Endodermal cell (in vitro differentiated cells): ENCODE measurements around the gene HLA-DRB5. TPM values are rescaled to one million over a fixed set of nuclear protein-coding genes. Genes with fewer than 3 reads are reported as not detected.

Experiments used
- DNase-seq: peaks from one replicate; pipeline ENCODE4 v3.0.0-alpha.2; 2017
- H3K27ac ChIP-seq: 2 replicates; pipeline ENCODE4 v1.5.1; 2013; ENCODE audit warnings: mild to moderate bottlenecking, low read depth, low read length, moderate library complexity
- H3K27me3 ChIP-seq: 2 replicates; pipeline ENCODE4 v1.6.1; 2013; ENCODE audit warnings: mild to moderate bottlenecking, low read length, moderate library complexity; ENCODE audit not compliant: insufficient read depth, control insufficient read depth, poor library complexity, severe bottlenecking
- H3K36me3 ChIP-seq: 2 replicates; pipeline ENCODE4 v1.7.0; 2013; ENCODE audit warnings: mild to moderate bottlenecking, low read length, moderate library complexity; ENCODE audit not compliant: control insufficient read depth, insufficient read depth
- H3K4me1 ChIP-seq: one replicate; pipeline ENCODE4 v1.7.0; 2013; ENCODE audit warnings: low read length; ENCODE audit not compliant: control insufficient read depth, insufficient read depth
- H3K4me3 ChIP-seq: 2 replicates; pipeline ENCODE4 v1.5.1; 2013; ENCODE audit warnings: mild to moderate bottlenecking, low read length, moderate library complexity
- H3K9ac ChIP-seq: 2 replicates; pipeline ENCODE4 v1.6.1; 2013; ENCODE audit warnings: mild to moderate bottlenecking, low read length, moderate library complexity; ENCODE audit not compliant: poor library complexity, severe bottlenecking; ENCODE audit errors: extremely low read depth
- H3K9me3 ChIP-seq: 2 replicates; pipeline ENCODE4 v1.6.1; 2013; ENCODE audit warnings: mild to moderate bottlenecking, low read length, moderate library complexity; ENCODE audit not compliant: control insufficient read depth
- H3K27ac Mint-ChIP-seq: 2 replicates; pipeline ENCODE4 v1.8.0; 2020; ENCODE audit warnings: mixed read lengths
- H3K27me3 Mint-ChIP-seq: 2 replicates; pipeline ENCODE4 v1.8.0; 2021; ENCODE audit warnings: mild to moderate bottlenecking, mixed read lengths; ENCODE audit not compliant: insufficient read depth
- H3K36me3 Mint-ChIP-seq: 2 replicates; pipeline ENCODE4 v1.8.0; 2020; ENCODE audit warnings: low read depth, mixed read lengths
- H3K4me1 Mint-ChIP-seq: 2 replicates; pipeline ENCODE4 v1.8.0; 2020; ENCODE audit warnings: mixed read lengths
- H3K4me3 Mint-ChIP-seq: 2 replicates; pipeline ENCODE4 v1.8.0; 2020; ENCODE audit warnings: mild to moderate bottlenecking, moderate library complexity, mixed read lengths
- H3K9me3 Mint-ChIP-seq: 2 replicates; pipeline ENCODE4 v1.8.0; 2020; ENCODE audit warnings: mild to moderate bottlenecking, mixed read lengths
- WGBS, 2 experiments: methylation state at CpG; one replicate each; pipeline versions ENCODE4 v1.1.5 to v1.1.7; 2013; ENCODE audit warnings: missing lambda C conversion rate in 2 of 2, mixed read lengths in 1 of 2; ENCODE audit not compliant: insufficient coverage in 1 of 2, insufficient read length in 1 of 2; 5-methylcytosine and 5-hydroxymethylcytosine counted together
- total RNA-seq, 2 donors: library from RNA; stranded (reverse); fragmentation: NEBNext Ultra II Directional in 1 of 2; extraction: Animal tissue kit (Norgen Biotek cat#: 25700) in 1 of 2; gene quantifications; 2 replicates in 1 of 2; 3 replicates in 1 of 2; pipeline ENCODE4 v1.2.1, GENCODE V29; 2021
- TF ChIP-seq, protein P1 (sequence below): fragments of 200-600 bp; sonication (generic); conservative IDR thresholded peaks from 2 replicates; pipeline ENCODE4 v1.5.0; 2021; ENCODE audit warnings: antibody characterized with exemption, mild to moderate bottlenecking

HLA-DRB5 gene
- total RNA-seq, 2 donors from 2014 or later, result 0.71 to 0.92 TPM

DNA sequence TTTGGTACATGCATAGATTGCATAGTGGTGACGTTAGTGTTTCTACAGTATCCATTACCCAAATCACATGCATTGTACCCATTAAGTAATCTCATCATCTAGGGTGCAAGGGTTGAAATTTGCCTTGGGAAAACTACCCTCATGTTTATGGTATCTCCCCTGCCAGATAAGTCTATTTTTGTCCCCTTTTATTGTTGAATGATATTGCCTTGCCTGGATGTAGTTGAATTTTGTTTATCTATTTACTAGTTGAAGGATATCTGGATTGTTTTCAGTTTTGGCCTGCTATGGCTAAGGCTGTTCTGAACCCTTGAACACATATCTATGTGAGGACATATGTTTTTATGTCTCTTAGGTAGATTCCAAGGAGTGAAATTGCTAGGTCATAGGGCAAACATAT lies 46.2 kb upstream of the HLA-DRB5 start:
- H3K9me3 Mint-ChIP-seq, result peaks cover 3% of the 10 kb centered on the region
- Histone ChIP-seq H3K36me3 (no peaks in the 10 kb centered on the region), H3K4me1 (no peaks in the 10 kb centered on the region), H3K27ac (no peak overlapping the region), H3K9me3 (no peaks in the 10 kb centered on the region), H3K27me3 (no peaks in the 10 kb centered on the region), H3K4me3 (no peak overlapping the region), H3K9ac (no peak overlapping the region)
- TF ChIP-seq, protein P1, sequence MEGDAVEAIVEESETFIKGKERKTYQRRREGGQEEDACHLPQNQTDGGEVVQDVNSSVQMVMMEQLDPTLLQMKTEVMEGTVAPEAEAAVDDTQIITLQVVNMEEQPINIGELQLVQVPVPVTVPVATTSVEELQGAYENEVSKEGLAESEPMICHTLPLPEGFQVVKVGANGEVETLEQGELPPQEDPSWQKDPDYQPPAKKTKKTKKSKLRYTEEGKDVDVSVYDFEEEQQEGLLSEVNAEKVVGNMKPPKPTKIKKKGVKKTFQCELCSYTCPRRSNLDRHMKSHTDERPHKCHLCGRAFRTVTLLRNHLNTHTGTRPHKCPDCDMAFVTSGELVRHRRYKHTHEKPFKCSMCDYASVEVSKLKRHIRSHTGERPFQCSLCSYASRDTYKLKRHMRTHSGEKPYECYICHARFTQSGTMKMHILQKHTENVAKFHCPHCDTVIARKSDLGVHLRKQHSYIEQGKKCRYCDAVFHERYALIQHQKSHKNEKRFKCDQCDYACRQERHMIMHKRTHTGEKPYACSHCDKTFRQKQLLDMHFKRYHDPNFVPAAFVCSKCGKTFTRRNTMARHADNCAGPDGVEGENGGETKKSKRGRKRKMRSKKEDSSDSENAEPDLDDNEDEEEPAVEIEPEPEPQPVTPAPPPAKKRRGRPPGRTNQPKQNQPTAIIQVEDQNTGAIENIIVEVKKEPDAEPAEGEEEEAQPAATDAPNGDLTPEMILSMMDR, result no peak
- DNase-seq, result no peak
- H3K27ac Mint-ChIP-seq, result no peak overlapping the region
- H3K27me3 Mint-ChIP-seq, result peaks cover 8% of the 10 kb centered on the region
- H3K36me3 Mint-ChIP-seq, result peaks cover 12% of the 10 kb centered on the region
- H3K4me1 Mint-ChIP-seq, result peaks cover 2% of the 10 kb centered on the region
- no peak overlapping the region for H3K4me3 Mint-ChIP-seq
- WGBS, 2 experiments, result 83% methylated on average over 1 of the region's 1 CpG; no CpG with 5 or more reads in 1 of the 2 experiments

DNA sequence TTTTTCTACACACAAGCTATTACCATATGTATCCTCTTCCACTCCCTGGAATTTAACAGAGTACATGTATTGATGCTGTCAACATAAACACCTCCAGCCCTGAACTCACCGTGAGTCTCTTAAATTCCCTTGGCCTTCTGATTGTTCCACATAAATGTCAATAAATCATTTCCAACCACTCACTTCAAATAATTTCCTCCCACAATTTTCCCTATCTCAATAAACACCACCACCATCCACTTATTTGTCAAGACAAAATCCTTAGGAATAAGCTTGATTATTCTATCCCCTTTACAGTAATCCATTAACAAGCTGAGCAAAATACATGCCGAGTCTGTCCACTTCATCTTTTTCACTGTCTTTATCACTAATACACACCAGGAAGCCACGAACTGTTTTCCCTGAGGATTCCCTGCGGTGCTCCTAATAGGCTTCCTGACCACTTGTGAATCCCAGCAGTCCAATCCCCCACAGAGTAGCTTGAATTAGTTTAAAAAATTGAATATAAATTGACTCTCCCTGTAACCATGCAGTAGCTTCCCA lies 40.3 kb upstream of the HLA-DRB5 start:
- H3K27ac Mint-ChIP-seq, result no peak overlapping the region
- Histone ChIP-seq H3K4me1 (no peaks in the 10 kb centered on the region), H3K9ac (no peak overlapping the region), H3K9me3 (peaks cover 15% of the 10 kb centered on the region), H3K36me3 (no peaks in the 10 kb centered on the region), H3K4me3 (no peak overlapping the region), H3K27me3 (no peaks in the 10 kb centered on the region), H3K27ac (no peak overlapping the region)
- DNase-seq, result no peak
- 50 to 69% methylated on average over 2 to 4 of the region's 4 CpGs for WGBS, 2 experiments
- H3K4me1 Mint-ChIP-seq, result peaks cover 14% of the 10 kb centered on the region
- TF ChIP-seq, protein P1, result no peak
- H3K36me3 Mint-ChIP-seq, result no peaks in the 10 kb centered on the region
- peaks cover 25% of the 10 kb centered on the region for H3K27me3 Mint-ChIP-seq
- peaks cover 18% of the 10 kb centered on the region for H3K9me3 Mint-ChIP-seq
- H3K4me3 Mint-ChIP-seq, result no peak overlapping the region

DNA sequence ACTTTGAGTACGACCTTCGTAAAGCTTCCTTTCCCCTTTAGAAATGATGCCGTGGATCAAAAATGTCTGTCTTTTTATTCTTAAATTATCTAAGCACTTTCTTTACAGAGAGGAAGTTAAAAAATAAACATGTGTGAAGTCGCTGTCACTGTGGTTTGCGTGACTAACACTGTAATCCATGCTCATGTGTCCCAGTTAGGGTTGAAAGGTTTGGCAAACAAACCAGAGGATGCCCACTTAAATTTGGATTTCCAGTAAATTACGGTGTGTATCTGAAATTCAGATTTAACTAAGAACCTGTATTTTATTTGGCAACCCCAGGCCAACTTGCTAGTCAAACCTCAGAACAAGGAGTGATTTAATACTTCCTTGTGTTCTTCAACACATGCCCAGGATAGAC lies 38.5 kb upstream of the HLA-DRB5 start:
- H3K36me3 Mint-ChIP-seq, result no peaks in the 10 kb centered on the region
- no peak for DNase-seq
- Histone ChIP-seq H3K4me1 (no peaks in the 10 kb centered on the region), H3K9ac (no peak overlapping the region), H3K4me3 (no peak overlapping the region), H3K27me3 (no peaks in the 10 kb centered on the region), H3K9me3 (peaks cover 18% of the 10 kb centered on the region), H3K27ac (no peak overlapping the region), H3K36me3 (no peaks in the 10 kb centered on the region)
- WGBS, 2 experiments, result 90 to 94% methylated on average over 2 to 6 of the region's 6 CpGs
- peaks cover 14% of the 10 kb centered on the region for H3K4me1 Mint-ChIP-seq
- peaks cover 36% of the 10 kb centered on the region for H3K27me3 Mint-ChIP-seq
- no peak overlapping the region for H3K27ac Mint-ChIP-seq
- no peak overlapping the region for H3K4me3 Mint-ChIP-seq
- TF ChIP-seq, protein P1, result no peak
- peaks cover 18% of the 10 kb centered on the region for H3K9me3 Mint-ChIP-seq
